Measurements from ENCODE around the gene AP2S1.

DNA sequence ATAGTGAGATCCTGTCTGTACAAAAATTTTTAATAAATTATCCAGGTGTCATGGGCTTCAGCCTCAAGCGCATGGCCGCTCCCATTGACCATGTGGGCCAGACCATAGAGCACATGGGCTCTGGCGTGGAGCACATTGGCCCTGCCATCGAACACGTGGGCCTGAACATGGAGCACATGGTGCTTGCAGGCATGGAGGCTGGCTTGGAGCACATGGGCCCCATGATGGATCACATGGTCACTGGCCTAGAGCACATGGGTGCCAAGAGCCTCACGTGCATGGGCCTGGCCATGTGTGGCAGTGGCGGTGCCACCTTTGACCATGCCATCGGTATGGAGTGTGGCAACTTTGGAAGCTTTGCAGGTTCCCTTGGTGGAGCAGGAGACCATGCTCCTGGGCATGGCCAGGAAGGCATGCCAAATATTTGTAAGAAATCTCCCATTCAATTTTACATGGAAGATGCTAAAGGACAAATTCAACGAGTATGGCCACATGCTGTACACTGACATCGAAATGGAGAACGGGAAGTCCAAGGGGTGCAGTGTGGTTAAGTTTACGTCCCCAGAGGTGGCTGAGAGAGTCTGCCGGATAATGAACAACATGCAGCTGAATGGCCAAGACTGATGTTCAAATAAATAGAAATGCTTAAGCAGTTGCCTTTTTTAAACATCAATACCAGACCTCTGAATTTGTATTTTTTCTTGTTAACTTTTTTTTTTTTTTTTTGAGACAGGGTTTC, 40.9 kb downstream of the AP2S1 start:
- TF ChIP-seq, protein P1, sequence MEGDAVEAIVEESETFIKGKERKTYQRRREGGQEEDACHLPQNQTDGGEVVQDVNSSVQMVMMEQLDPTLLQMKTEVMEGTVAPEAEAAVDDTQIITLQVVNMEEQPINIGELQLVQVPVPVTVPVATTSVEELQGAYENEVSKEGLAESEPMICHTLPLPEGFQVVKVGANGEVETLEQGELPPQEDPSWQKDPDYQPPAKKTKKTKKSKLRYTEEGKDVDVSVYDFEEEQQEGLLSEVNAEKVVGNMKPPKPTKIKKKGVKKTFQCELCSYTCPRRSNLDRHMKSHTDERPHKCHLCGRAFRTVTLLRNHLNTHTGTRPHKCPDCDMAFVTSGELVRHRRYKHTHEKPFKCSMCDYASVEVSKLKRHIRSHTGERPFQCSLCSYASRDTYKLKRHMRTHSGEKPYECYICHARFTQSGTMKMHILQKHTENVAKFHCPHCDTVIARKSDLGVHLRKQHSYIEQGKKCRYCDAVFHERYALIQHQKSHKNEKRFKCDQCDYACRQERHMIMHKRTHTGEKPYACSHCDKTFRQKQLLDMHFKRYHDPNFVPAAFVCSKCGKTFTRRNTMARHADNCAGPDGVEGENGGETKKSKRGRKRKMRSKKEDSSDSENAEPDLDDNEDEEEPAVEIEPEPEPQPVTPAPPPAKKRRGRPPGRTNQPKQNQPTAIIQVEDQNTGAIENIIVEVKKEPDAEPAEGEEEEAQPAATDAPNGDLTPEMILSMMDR (IDR thresholded peaks at IDR 0.05): no peak
- no peak for TF ChIP-seq POLR2AphosphoS5 (IDR thresholded peaks at IDR 0.05)
